ENCODE results near the gene CBLC.

DNA sequence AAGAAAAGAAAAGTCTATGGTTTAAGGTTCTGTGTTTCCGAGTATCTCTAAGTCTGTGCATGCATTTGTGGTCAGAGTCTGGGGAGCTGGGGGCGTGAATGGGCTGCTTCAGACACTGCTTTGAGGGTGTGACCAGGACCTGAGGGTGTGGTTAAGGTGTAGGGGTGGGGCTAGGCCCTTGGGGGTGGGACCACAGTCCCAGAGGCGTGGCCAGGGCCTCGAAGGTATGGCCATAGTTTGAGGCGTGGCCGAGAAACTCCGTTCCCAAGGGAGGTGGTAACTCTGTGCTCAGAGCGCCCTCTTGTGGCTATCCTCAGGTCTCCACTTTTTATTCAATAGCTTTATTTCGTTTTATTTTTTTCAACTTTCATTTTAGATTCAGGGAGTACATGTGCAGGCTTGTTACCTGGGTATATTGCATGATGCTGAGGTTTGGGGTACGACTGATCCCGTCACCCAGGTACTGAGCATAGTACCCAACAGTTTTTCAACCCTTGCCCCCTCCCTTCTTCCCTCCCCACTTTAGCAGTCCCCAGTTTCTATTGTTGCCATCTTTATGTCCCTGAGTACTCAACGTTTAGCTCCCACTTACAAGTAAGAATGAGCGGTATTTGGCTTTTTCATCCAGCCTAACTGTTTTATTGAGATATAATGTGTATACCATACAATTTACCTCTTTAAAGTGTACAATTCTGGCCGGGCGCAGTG, 7.0 kb upstream of the CBLC start:
- peak; percentile 73 to 97 (median 94) for TF ChIP-seq CTCF (IDR thresholded peaks at IDR 0.05)
- TF ChIP-seq POLR2A (IDR thresholded peaks at IDR 0.05): no peak
